ENCODE measurements around the gene CORO2B.
"Not testable (repeated sequence)": the region's sequence is repeated elsewhere in the genome, so short reads cannot be mapped to it uniquely, and the experiment has no call there.

The CORO2B gene

DNA sequence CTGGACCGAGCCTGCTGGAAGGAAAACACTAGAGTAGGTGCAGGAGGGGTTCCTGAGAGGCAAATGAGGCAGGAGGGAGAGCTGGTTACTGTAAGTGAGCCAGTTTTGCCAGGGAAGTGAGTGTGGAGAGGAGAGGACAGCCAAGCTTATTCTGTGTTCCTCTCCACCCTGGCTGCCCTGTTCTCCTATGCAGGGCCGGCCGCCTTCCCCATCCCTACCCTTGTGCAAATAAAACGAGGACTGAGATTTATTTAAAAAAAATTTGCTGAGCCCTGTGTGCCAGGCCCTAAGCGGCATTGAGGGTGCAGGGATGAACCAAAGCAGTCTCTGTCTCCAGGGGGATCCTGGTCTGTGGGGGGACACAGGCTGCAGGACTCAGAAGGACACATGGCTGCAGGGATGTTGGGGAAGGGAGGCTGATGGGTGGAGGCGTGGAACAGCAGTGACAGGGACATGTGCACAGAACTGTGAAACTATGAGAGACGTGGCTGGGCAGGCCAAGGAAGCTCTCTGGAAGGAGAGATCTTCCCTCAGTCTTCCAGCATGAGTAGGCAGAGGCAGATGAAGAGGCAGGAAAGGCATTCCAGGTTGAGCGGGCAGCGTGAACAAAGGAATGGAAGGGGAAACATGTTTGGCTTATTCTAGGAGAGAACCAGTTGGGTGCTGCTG lies 12.1 kb downstream of the CORO2B start:
- no peak for DNase-seq (ENCODE audit: low spot score)

DNA sequence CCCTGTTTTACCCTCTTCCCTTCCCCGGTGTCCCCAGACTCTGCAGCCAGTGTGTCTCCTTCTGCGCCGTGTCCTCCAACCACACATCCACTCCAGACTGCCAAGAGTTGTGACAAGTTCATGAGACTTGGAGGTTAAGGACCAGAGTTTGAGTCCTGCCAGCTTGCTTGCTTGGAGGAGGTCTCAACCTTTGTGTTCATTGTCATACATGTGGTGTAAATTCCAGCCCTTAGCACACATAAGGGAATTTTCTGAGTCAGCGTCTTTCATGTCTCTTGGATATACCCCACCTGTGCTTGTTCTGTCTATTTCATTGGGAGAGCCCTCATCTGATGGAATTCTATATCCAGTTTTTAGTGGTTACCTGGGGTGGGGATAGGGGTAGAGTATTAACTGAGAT lies 13.3 kb downstream of the CORO2B start:
- no peak for DNase-seq (ENCODE audit: low spot score)

DNA sequence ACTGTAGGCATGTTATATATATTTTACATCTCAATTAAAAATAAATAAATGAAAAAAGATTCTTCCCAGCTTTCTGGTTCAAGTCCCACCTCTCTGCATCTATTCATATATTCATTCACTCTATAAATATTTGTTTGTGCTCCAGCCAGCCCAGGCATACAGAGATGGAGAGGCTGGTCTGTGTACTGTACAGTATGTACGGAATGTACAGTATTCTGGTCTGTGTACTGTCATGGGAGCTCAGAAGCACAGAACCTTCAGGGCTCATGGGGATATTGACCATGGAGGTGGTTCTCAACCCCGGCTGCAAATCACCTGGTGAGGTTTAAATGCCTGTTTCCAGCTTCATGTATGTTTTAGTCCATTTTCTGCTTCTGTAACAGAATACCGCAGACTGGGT lies 13.8 kb downstream of the CORO2B start:
- DNase-seq (ENCODE audit: low spot score) = no peak

DNA sequence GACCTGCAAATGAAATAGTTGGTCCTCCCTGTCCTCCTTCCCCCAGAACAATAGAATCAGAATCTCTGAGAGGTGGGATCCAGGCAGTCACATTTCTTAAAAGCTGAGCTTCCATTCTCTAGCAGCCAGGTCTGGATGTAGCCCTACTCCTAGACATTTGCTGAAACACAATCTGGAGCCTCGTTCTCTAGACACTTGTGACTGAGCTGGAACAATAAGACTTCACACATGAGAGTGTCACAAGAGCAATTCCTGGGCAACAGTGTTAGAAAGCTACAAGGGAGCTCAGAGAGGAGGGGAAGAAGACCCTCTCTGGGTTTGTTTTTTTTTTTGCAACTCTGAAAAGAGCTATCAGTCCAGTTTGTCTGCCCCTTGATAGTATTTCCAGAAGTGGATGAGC lies 14.5 kb downstream of the CORO2B start:
- no peak for DNase-seq (ENCODE audit: low spot score)

DNA sequence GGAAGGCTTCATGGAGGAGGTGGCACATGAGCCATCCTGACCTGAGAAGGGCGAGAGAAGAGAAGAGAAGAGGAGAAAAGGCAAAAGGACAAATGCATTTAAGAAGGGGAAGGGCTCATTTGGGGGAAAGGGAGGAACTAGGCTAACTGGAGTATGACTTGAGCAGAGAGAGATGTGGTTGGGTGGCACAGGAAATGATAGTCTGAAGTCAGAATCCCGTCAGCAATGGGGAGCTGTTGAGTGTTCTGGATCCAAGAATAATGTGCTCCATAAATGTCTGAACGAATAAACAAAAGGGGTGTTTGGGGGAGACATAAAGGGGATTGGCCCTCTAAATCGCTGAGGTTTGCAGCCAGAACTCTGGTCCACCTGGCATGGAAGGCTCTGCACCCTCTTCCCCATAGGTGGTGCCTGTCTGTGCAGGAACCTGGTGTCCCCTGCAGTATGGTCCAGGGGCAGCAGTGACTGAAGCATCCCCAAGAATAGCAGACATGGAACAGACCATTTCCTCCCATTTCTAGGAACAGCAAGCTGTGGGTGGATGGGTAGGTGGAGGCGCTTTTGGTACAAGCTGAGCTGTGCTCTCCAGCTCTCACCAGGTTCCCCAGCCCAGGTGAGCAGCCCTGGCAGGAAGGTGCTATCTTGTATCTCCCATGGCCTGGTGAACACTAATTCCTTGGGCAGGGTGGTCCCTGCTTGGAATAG lies 15.2 kb downstream of the CORO2B start:
- no peak for DNase-seq (ENCODE audit: low spot score)

DNA sequence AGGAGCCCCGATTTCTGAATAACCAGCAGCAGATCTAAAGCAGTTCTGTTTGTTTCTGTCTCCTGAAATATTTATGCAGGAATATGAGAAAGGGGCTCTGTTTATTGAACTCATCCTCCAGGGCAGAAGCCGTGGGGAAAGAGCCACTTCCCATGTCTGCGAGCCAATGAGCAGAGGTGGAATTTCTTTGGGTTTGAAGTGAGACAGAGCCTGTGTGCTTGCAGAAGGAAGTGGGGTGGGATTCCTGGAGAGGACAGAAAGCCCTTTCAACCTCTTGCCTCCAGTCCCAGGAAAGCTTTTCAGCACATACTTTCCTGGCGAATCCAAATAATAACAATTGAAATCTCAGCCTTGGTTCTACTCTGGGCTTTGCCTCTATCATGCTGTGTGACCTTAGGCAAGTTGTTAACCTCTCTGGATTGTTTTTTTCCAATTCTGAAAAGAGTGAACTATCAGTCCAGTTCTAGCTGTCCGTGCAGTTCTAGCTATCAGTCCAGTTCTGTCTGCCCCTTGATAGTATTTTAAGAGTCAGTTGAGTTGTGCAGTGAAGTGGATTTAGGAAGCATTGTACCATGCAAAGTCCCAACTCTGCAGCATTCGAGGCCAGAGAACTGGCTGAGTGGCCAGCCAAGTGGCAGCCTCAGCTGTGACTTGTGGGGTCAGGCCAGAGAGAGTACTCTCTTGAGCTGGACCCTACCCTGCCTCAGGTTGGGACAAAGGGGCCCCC lies 15.9 kb downstream of the CORO2B start:
- no peak for DNase-seq (ENCODE audit: low spot score)

DNA sequence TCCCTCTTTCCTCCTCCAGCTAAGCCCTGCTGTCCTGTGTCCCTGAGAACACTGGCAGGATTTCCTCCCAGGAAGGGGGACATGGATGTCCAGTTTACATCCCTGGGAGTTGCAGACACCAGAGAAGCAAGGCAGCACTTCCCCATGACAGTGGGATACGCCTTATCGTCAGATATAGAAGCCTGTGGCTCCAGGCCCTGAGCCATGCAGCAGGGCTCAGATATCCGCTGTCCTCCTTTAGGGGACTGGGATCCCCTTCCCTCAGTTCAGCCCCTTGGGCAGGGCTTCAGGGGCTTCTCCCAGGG lies 16.4 kb downstream of the CORO2B start:
- DNase-seq (ENCODE audit: low spot score) = no peak

DNA sequence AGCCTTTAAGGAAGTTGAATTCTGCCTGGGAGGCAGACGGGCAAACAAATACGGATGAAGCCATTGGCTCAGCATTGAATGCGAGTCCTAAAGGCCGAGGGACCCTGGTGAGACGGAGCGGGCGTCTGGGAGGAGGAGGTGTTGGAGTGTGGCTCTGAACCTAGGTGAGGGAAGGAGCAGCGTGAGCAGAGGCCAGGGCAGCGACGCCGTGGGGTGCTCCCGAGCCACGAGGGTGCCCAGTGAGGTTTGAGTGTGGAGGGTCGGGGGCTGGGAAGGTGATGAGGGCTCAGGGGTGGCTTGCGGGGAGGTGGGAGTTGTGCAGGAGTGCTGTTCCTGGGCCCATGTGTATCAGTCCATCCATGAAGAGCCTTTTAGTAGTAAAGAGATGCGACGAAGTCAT lies 17.0 kb downstream of the CORO2B start:
- no peak for DNase-seq (ENCODE audit: low spot score)

DNA sequence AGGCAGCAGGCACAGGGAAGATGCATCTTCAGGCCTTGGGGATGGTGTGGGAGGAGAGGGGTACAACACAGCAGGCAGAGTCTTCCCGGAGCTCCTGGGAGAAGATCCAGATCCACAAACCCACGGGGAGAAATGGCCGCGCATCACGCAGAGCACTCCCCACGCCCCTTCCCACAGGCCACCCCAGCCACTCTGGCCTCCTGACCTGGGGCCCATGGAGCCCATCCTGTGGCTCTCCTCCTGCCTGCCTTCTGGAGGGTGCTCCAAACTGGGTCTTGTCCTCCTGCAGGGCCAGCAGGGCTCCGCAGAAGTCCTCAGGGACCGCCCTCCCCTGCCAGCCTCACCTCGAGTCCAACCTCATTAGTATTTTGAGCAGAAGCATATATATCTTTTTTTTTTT lies 17.9 kb downstream of the CORO2B start:
- DNase-seq (ENCODE audit: low spot score) = no peak

DNA sequence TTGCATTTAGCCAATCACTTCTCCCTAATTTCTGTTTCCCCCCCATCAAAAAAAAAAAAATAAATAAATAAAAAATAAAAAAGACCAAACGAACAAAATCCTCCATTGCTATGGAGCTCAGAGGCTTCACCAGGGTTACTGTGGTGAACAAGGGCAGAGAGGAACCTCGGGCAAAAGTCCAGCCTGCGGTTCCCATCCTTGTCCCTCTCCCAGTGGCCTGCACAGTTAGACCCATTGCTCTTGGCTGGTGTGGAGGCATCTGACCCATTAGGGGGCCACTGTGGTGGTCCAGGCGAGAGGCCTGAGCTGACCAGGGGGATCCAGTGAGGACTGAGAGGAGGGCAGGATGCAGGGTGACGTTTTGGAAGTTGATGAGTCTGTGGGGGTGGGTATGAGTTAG lies 18.8 kb downstream of the CORO2B start:
- no peak for DNase-seq (ENCODE audit: low spot score)

DNA sequence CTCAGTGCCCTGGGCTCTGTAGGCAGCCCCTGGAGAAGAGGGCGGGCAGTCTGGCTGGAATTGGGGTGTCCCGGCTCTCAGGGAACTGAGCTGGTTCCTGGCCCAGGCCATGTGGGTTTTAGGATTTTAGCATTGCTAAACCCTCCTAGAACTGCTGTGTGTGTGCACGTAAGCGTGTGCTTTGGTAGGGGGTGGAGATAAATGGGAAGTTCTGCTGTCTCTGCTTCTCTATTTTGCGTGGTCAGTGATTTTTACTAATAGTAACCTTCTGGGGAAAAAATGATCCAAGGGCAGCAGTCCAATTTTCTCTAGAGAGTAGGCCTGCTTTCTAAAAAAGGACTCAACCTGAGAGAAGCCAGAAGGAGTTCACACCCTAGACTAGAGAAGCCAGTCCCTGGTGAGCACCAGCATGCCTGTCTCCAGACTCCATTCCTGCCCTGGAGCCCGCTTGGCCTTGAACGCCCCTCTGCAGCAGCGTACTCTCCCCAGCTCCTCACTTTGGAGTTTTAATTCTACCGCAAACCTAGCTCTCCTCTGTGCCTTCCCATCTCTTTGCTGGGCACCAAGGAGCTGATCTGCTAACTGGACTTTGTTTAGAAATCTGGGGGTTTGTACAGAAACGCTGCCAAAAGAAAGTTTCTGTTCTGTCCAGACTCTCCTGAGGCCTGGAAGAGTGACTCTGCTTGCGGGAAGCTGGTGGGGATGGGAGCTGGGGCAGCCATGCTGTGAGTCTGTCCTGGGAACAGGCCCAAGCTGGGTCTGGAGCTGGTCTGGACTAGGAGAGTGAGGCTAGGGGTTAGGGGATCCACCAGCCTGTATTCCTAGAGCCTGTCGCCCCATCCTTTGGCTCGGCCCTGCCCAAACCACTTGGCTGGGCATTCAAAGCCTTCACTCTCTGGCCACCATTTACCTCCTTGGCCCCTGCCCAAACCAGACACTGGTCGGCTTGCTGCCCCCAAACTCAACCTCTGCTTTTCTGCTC lies 19.7 kb downstream of the CORO2B start:
- no peak for DNase-seq (ENCODE audit: low spot score)

DNA sequence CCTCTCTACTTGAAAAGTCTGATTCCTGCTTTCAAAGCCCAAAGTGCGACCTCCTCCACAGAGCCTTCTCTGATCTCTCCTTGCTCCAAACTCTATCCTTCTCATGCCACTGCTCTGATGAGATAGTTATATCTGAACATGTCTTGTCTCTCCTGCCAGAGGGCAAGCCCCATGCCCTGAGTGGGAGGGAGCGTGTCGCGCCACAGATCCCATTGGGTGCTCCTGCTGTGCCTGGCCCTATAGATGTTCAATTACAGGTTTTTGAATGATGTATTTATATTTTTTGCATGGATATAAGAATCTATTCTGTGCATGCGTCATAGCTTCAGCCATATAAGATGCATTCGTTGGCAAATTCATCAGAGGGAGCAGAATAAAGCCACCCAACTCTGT lies 20.4 kb downstream of the CORO2B start:
- no peak for DNase-seq (ENCODE audit: low spot score)

DNA sequence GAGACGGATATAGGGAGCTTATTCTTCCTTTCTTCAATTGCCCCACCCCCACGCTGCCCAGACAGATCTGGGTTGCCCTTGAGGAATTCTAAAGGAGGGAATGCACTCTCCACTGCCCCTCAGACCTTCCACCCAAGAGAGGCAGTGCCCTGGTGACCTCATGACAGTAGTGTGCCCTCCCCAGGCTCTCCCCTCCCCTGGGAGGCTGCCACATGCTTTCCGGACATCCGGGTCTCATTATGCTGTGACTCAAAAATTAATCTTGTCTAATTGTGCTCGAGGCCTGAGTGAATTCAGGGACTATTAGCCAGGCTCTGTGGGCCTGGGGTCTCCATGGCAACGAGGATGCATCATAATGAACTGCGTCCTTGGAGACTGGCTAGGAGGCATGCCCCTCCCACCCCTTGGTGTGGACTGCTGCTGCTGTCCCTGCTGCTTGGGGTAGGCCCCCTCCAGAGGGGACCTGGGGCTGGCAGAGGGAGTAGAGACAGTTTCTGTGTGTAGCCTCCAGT lies 20.8 kb downstream of the CORO2B start:
- DNase-seq (ENCODE audit: low spot score) = no peak

DNA sequence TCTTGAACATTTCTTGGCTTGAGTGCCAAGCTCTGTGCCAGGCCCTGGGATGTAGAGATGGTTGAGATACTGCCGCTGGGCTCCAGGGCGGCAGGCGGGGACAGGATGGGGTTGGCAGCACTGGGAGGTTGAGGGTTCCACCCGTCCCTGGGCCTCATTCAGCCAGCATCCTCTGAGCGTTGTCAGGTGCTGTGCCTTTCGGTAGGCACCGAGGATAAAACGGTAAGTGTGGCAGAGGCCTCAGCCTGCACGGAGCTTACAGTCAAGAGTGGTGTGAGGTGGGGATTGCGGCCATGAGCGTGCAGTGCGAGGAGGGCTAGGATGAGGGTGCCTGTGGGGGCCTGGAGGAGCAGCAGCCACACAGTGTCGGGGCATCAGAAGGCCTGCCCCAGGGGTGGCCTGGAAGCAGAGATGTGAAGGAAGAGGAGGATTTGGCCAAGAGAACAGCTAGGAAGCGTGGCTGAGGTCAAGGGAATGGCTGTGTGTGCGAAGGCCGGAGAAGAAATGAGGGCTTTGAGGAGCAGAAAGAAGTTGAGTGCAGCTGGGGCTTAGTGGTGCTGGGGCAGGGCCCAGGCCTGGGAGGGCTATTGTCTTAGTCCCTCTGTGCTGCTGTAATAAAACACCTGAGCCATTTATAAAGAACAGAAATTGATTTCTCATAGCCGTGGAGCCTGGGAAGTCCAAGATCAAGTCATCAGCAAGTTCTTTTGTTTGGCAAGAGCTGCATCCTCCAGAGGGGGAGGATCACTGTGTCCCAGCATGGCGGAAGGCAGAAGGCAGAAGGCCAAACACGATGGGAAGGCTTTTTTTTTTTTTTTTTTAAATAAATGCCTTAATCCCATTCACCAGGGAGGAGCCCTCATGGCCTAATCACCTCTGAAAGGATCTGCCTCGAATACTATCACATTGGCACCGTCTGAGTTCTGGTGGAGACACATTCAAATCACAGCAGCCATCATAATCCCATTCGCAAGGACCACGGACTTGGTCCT lies 22.7 kb downstream of the CORO2B start:
- no peak for DNase-seq (ENCODE audit: low spot score)

DNA sequence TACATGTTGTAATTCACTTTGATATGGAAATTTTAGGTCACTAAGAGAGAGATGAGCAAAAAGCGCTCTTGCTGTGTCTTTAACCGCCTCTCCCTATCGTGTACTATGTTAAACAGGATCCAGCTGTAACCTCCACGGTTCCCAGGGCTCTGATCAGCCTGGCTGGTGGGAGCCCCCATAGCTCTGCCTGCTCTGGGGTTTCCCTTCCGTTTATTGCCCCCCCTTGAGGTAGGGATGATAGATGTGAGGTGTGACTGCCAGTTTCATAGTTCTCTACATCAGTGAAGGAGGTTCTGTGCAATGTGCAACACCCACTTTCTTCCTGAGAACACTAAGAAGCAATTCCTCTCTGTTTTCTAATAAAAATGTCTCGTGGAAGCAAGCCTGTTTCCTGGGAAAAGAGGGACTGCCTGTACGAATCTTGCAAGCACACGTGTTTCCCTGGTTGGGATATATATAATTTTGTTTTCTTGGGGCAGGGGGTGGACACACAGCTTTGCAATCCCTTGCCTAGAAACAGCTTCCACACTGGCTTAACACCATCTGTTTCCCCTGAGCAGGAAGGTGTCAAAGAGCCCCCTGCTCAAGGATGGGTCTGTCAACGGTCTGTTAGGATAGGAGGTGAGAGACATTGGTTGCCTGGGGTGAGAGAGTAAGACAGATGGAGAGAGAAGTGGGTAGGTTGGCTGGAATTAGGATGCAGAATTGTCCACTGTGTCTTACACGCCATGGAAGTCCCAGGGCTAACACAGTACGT lies 23.8 kb downstream of the CORO2B start:
- no peak for DNase-seq (ENCODE audit: low spot score)

DNA sequence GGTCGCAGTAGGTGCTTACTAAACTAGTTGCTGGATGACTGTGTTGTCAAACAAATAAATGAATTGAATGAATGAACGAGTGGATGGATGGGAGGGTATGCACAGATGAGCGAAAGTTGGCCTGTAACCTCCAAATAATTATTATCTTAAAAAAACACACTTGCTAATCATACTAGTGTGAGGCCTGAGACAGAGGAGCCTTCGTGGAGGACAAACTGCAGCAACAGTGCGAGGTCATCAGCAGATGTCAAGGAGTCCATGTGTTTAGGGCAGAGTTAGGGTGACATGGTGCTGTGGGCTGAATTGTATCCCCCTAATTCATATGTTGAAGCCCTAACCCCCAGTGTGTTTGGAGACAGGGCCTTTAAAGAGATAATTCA lies 24.4 kb downstream of the CORO2B start:
- DNase-seq (ENCODE audit: low spot score) = no peak

DNA sequence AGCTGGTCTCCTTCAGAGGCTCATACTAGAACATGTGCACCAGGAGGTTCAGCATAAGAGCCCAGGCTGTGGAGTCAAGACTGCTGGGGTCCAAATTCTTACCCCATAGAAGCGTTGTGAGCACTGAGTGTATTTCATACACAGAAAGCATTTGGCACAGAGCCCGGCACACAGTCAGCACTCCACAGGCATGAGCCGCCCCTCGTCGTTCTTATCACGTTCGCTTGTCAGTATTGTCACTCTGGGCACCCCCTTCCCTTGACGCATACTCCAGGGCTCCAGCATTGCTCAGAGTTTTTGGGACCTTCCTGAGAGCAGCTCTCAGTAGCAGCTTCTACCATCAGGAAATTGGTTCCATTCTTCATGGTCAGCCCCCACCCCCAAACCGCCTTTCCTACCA lies 25.2 kb downstream of the CORO2B start:
- no peak for DNase-seq (ENCODE audit: low spot score)

DNA sequence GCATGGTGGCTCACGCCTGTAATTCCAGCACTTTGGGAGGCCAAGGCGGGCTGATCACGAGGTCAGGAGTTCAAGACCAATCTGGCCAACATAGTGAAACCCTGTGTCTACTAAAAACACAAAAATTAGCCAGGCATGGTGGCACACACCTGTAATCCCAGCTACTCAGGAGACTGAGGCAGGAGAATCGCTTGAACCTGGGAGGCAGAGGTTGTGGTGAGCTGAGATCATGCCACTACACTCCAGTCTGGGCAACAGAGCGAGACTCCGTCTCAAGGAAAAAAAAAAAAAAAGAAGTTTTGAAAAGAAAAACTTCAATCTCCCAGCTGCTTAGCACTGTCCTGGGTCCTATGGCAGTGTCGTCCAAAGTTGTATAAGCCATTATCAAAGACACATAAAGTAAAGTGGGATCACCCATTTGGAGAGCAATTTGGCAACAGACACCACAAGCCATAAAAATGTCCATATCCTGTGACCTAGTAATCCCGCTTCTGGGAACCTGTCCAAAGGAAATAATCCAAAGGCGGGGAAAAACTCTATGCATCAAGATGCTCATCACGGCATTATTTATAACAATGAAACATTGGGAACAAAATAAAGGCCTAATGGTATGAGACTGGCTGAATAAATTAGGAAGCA lies 26.2 kb downstream of the CORO2B start:
- not testable (repeated sequence) for DNase-seq (ENCODE audit: low spot score)

DNA sequence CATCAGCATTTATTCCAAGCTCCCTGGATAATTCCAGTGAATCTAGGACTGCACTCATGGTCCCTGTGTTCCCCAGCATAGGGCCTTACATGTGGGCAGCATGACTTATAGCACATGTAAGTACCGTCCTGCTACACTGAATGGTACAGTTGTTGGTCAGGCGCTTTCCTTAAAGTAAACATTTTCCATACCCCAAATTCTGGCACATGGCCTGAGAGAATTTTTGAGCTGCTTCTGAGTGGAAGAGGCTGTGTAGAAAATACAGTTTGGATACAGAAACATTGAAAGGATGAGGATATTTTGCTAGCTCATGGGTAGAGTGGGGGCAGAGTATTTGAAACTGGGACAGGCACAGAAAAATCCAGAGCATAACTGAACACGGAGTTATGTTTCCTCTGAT lies 27.6 kb downstream of the CORO2B start:
- DNase-seq (ENCODE audit: low spot score) = no peak
